OCI-LY3 (cell line): ENCODE data around the gene SEPTIN2.

Source experiments
- EZH2phosphoT487 ChIP-seq: fragments of 200-600 bp; shearing (Covaris generic); IDR thresholded peaks from 2 replicates; pipeline ENCODE4 v1.6.1; 2018; ENCODE audit warnings: antibody characterized with exemption, mixed run types, low read depth
- TF ChIP-seq, protein P1 (sequence below): fragments of 200-600, 300-600 bp; sonication (generic); IDR thresholded peaks from 2 replicates; pipeline ENCODE4 v1.5.1; 2014; ENCODE audit warnings: antibody characterized with exemption, low read length, low read depth

GRCh38 chr2:241289053-241289452 is 26.7 kb upstream of the SEPTIN2 start:
- TF ChIP-seq, protein P1, sequence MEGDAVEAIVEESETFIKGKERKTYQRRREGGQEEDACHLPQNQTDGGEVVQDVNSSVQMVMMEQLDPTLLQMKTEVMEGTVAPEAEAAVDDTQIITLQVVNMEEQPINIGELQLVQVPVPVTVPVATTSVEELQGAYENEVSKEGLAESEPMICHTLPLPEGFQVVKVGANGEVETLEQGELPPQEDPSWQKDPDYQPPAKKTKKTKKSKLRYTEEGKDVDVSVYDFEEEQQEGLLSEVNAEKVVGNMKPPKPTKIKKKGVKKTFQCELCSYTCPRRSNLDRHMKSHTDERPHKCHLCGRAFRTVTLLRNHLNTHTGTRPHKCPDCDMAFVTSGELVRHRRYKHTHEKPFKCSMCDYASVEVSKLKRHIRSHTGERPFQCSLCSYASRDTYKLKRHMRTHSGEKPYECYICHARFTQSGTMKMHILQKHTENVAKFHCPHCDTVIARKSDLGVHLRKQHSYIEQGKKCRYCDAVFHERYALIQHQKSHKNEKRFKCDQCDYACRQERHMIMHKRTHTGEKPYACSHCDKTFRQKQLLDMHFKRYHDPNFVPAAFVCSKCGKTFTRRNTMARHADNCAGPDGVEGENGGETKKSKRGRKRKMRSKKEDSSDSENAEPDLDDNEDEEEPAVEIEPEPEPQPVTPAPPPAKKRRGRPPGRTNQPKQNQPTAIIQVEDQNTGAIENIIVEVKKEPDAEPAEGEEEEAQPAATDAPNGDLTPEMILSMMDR, result no peak
- no peak for TF ChIP-seq EZH2phosphoT487
